CD4-positive, alpha-beta T cell treated with Interferon alpha-2 for 1 hour (primary cell): ENCODE data around the gene CLEC17A.
"Not testable (repeated sequence)": the region's sequence is repeated elsewhere in the genome, so short reads cannot be mapped to it uniquely, and the experiment has no call there.

Source experiments
- DNase-seq, 2 donors: peaks; one replicate each; pipeline ENCODE4 v3.0.0-alpha.2; 2020 to 2022

CLEC17A gene, protein sequence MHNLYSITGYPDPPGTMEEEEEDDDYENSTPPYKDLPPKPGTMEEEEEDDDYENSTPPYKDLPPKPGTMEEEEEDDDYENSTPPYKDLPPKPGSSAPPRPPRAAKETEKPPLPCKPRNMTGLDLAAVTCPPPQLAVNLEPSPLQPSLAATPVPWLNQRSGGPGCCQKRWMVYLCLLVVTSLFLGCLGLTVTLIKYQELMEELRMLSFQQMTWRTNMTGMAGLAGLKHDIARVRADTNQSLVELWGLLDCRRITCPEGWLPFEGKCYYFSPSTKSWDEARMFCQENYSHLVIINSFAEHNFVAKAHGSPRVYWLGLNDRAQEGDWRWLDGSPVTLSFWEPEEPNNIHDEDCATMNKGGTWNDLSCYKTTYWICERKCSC

GRCh38 chr19:14582894-14583340 is at the start of gene CLEC17A:
Gene CLEC17A (plus strand): TSS chr19:14583084. CDS start chr19:14583161, 77 bp downstream.
- DNase-seq, result peak in 1 of 2 donors; percentile 71

DNA sequence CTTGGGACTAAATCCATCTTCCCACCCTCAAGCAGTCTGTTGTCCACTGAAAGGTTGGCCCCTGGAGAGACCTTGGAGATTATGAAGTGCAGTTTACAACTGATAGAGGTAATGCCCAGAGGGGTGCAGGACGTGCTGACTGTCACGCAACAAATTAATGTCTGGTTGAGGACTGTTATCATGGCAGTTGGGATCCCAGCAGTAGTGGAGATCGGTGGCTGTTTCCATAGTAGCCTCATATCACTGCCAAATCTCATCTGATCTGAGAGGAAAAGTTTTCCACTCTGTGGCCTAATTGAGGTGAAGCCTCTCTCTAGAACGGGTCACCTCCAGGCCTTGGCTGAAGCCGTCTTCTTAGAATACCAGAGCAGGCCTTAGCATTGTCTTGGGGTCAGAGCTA is 49.4 kb upstream of the CLEC17A start:
- no peak for DNase-seq

DNA sequence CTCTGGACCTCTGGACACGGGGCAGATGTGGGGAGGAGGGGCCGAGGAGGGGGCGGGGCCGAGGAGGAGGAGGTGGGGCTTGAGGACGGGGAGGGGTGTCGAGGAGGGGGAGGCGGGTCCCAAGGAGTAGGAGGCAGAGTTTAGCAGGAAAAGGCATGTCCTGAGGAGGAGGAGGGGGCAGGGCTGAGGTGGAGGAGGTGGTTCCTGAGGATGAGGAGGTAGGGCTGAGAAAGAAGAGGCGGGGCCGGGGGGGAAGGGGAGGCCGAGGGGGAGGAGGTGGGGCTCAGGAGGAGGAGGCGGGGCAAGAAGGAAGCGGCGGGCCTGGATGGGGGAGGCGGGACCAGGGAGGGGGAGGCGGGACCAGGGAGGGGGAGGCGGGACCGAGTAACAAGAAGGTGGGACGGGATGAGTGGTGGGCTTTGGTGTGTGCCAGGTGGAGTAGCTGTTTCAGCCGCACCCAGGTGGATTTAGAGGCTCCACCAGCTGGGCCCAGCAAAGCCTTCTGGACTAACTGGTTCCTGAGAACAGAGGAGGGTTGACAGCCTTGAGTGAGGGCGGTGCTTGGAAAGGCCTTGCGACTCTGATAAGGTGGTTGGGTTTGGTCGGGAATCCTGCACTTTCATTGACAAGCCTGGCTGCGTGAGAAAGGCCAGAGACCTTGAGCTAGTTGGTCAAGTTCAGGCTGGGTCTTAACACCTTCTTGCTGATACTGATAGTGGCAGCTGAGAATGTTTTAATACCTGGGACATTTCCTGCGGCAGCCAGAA is 45.8 kb upstream of the CLEC17A start:
- DNase-seq, result peak; percentile 58 to 67

DNA sequence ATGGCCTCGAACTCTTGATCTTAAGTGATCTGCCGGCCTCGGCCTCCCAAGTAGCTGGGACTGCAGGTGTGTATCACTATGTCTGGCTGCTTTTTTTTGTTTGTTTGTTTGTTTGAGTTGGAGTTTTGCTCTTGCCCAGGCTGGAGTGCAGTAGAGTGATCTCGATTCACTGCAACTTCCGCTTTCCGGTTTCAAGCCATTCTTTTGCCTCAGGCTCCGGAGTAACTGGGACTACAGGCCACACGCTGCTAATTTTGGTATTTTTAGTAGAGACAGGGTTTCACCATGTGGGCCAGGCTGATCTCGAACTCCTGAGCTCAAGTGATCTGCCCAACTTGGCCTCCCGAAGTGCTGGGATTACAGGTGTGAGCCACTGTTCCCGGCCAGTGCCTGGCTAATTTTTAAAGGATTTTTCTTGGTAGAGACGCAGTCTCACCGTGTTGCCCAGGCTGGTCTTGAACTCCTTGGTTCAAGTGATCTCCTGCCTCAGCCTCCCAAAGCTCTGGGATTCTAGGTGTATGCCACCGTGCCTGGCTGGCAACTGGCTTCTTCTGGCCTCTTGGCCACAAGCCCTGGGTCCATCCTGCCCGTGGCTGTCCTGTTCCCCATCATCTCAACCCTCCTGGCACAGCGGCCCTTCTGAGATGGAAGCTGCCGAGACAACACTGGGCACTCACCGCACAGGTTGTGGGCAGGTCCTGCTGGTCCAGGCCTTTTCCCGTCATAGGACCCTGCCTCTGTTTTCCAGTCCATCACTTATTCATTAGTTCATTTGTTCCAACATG is 42.0 kb upstream of the CLEC17A start:
- DNase-seq, result no peak

DNA sequence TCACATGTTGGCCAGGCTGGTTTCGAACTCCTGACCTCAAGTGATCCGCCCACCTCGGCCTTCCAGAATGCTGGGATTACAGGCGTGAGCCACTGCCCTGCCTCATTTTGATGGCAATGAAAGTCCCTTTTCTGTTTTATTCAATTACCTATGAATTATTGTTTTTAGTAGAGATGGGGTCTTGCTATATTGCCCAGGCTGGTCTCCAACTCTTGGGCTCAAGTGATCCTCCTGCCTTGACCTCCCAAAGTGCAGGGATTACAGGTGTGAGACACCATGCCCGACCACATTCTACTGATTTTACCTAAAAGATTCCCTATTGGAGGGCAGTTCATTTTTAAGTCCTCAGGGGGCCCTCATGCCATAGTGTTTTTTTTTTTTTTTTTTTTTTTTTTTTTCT is 40.9 kb upstream of the CLEC17A start:
- DNase-seq, result not testable (repeated sequence)

- no peak for DNase-seq
These were observed 40.1 kb upstream of the CLEC17A start for GRCh38 chr19:14542711-14543328.

DNA sequence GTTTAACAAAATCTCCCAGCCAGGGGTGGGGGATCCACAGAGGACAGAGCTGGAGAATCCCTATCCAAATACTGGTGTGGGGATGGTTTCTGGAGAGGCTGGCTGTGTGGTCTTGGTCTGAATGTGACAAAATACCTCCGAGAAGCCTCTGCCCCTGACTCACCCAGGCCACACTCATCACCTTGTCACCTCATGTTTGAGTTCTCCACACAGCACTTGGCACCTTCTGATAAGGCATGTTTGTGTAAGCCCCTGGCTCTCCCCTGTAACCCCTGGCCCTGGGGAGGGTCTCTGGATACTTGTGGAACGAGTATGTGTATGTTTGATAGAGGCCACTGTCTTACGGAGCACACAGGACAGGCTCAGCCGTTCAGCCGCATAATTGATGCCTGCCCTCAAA is 38.8 kb upstream of the CLEC17A start:
- no peak for DNase-seq

DNA sequence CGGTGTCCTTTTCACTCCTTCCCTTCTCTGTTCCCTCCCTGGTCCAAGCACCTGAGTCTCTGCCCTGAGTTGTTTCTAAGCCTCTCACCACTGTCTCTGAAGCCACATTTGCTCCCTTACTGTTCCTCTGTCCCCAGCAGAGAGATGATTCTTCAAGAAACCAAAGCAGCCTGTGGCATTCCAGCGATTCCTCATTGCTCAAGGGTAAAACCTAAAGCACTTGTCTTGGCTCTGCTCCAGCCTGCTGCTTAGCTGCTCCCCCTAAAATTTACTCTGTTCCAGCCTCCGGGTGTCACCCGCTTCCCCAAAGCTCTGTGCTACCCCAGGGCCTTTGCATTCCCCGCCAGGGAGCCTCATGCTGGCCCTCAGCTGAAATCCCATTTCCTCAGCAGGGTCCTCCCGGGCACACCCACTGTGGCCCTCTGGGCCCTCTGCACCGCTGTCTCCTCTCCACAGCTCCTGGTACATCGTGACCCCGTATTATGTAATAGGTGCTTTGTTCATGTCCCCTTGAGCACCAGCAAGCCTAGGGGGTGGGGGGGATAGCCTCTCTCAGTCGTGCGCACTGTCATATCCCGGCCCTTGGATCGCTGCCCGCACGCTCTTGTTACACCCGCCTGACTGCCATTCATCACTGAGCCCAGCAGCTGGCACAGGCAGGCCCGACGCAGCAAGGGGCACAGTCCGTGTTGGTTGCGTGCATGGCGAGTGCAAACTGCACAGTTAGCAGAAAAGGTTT is 37.7 kb upstream of the CLEC17A start:
- no peak for DNase-seq

GRCh38 chr19:14545716-14546082 is 37.2 kb upstream of the CLEC17A start:
- no peak for DNase-seq

DNA sequence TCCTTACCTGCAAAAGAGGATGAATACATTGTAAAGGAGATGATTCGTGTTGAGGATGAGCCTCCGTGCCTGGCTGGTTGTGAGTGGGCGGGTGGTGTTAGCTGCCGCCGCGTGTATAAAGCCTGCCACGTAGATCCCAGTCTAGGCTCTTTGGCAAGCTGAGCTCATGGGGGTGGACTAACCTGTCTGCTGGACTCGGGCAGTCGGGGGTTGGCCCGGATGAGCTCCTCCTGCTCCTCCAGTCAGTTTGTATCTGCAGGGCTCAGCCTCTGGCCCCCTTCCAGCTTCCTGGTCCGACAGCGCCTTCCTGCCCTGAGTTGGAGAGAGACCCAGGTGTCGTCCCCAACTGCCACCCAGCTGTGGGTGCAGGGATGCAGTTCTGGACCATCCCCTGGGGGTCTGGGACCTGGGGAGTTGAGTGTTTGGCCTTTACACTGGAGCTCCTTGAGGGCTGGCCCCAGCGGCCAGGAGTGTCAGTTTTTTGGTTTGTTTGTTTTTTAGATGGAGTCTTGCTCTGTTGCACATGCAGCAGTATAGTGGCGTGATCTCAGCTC is 32.6 kb upstream of the CLEC17A start:
- DNase-seq, result no peak

DNA sequence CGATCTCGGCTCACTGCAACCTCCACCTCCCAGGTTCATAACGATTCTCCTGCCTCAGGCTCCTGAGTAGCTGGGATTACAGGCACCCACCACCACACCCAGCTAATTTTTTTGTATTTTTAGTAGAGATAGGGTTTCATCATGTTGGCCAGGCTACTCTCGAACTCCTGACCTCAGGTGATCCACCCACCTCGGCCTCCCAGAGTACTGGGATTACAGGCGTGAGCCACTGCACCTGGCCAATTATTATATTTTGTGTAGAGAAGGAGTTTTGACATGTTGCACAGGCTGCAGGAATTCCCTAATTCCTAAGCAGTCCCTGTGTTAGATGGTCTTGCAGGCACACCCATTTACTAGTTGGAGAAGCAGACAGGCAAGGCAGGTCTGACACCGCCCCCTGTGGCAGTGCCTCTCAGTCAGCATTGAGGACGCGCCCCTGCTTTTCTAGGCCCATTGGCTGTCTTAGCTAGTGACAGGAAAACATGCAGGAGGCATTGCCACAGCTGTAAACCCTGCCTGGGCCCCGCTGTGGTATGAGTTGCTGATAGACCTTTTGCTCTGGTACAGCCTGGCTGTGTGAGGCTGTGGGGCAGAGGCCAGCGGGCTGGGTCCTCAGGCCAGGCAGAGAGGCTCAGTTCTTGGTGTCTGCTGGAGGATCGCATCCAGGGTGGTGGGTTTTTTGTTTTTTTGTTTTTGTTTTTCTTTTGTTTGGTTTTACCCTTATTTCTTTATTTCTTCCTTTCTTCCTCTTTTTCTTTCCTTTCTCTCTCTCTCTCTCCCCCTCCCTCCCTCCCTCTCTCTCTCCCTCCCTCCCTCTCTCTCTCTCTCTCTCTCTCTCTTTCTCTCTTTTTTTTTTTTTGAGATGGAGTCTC is 31.5 kb upstream of the CLEC17A start:
- DNase-seq, result peak; percentile 81 to 86

DNA sequence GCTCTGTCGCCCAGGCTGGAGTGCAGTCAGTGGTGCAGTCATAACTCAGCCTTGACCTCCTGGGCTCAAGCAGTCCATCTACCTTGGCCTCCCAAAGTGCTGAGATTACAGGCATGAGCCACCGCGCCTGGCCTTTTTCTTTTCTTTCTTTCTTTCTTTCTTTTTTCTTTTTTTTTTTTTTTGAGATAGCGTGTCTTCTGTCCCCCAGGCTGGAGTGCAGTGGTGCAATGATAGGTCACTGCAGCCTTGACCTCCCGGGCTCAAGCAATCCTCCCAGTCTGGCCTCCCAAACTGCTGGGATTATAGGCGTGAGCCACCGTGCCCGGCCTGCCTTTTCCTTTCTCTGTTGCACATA is 30.9 kb upstream of the CLEC17A start:
- DNase-seq, result not testable (repeated sequence)

GRCh38 chr19:14553042-14553938 is 29.6 kb upstream of the CLEC17A start:
- no peak for DNase-seq

GRCh38 chr19:14553939-14554243 is 29.0 kb upstream of the CLEC17A start:
- DNase-seq, result no peak

DNA sequence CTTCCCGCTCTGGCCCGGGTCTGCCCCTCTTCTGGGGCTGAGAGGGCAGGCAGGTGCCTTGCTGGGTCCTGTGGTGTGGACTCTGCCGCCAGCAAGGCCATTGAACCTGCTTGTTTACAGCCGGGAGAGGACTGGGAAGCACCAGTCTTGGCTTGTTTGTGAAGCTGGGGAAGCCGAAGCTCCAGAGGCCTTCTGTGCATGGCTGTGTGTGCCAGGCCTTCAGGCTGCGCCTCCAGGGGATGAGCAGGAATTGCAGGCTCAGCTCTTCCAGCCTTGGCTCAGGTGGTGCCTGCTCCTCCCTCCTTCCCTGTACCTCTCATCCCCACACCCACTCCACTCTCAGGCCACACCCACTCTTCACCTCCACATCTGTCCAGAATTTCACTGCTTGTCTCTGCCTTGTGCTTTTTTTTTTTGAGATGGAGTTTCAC is 28.5 kb upstream of the CLEC17A start:
- DNase-seq, result no peak

GRCh38 chr19:14555918-14556661 is 26.8 kb upstream of the CLEC17A start:
- no peak for DNase-seq

DNA sequence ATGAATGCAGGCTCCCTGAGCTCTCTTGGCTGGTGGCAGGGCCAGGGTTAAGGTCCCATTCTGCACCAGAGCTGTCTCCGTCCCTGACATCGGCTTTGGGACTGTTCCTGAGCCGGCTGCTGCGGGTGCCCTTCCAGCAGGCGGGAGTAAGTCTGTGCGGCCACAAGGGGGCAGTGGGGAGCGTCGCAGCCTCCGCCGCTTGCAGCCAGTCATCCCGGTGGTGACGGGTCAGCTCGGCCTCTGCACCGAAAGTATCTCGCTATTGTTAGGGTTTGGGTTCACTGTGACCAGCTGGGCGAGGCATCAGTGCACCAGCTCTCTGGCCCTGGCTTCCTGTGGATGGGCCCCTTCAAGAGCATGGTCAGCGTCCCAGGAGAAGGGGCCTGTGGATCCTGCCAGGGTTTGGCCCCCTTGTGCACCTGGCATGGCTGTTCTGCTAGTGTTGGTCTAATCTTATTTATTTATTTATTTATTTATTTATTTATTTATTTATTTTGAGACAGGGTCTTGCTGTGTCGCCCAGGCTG is 26.2 kb upstream of the CLEC17A start:
- peak; percentile 73 to 75 for DNase-seq

GRCh38 chr19:14558370-14559066 is 24.4 kb upstream of the CLEC17A start:
- DNase-seq, result no peak
